ENCODE results near the gene NF2. TPM values are rescaled to one million over a fixed set of nuclear protein-coding genes. Genes with fewer than 3 reads are reported as not detected.

The NF2 gene
- total RNA-seq, 1 experiment from 2014 or later, result 132 TPM

- CTCF ChIA-PET, result interaction anchor here (1.0 kb wide), 1 partner anchor 311 kb away, joined by 3 read pairs; no protein-coding TSS in a partner anchor
- TF ChIP-seq CTCF (IDR thresholded peaks at IDR 0.05; ENCODE audit: unreplicated experiment), result no peak
- Mint-ChIP-seq H3K4me1 (ENCODE audit: low read depth, unreplicated experiment) (no peaks in the 10 kb centered on the region), H3K4me3 (ENCODE audit: low read depth, unreplicated experiment) (no peak overlapping the region), H3K27ac (ENCODE audit: unreplicated experiment) (no peak overlapping the region), H3K9me3 (ENCODE audit: low read depth, unreplicated experiment) (no peaks in the 10 kb centered on the region), H3K36me3 (ENCODE audit: insufficient read depth, unreplicated experiment) (peaks cover 36% of the 10 kb centered on the region), H3K27me3 (ENCODE audit: unreplicated experiment) (no peaks in the 10 kb centered on the region)
- no TSS peak for BruUV-seq (replicated peaks)
- intact Hi-C loops (cut with micrococcal nuclease; ENCODE audit: unreplicated experiment), result no loop called here
- DNase-seq, result no peak
Measured at GRCh38 chr22:29693671-29694070, 90.2 kb downstream of the NF2 start.

DNA sequence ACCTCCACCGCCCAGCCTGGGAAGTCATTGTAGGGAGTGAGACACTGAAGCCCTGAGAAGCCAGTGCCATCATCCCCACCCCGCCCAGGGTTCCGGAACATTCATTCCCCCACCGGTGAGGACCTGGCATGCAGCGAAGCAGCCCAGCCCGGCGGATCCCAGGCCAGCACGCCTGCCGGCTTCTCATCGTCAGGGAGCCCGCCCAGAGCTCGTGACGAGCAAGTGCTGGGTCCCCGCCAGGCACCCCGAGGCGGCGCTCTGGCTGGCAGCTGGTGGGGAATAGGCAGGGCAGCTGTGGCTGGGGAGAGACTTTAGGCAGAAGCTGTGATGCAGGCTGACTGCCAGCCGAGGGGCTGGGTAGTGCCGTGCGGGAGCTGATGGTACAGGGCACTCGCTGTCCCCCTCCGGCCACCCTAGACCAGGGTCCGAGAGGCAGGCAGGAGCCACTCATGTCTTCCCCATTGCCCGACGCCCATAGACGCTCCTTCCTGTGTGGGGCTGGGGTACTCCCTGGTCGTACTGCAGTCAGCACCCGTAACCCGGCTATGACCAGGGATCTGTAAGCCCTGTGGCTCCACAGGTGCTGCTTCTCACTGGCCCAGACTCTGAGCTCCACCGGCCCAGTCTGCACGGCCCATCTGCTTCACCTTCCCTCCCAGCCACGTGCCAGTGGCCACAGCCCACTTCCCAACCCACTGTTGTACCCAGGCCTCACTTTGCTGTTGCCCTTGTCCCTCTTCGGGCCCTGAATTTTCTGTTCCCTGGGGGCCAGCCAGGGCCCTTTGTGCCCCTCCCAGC, 91.9 kb downstream of the NF2 start:
- Mint-ChIP-seq H3K27me3 (ENCODE audit: unreplicated experiment) (no peaks in the 10 kb centered on the region), H3K4me3 (ENCODE audit: low read depth, unreplicated experiment) (no peak overlapping the region), H3K4me1 (ENCODE audit: low read depth, unreplicated experiment) (no peaks in the 10 kb centered on the region), H3K36me3 (ENCODE audit: insufficient read depth, unreplicated experiment) (peaks cover 29% of the 10 kb centered on the region), H3K27ac (ENCODE audit: unreplicated experiment) (no peak overlapping the region), H3K9me3 (ENCODE audit: low read depth, unreplicated experiment) (no peaks in the 10 kb centered on the region)
- intact Hi-C loops (cut with micrococcal nuclease; ENCODE audit: unreplicated experiment), result no loop called here
- BruUV-seq (replicated peaks), result no TSS peak
- CTCF ChIA-PET, result no interaction called here
- no peak for DNase-seq
- TF ChIP-seq CTCF (IDR thresholded peaks at IDR 0.05; ENCODE audit: unreplicated experiment), result no peak

GRCh38 chr22:29697853-29698598, 94.6 kb downstream of the NF2 start:
- peaks cover 14% of the 10 kb centered on the region for H3K4me1 Mint-ChIP-seq (ENCODE audit: low read depth, unreplicated experiment)
- TF ChIP-seq CTCF (IDR thresholded peaks at IDR 0.05; ENCODE audit: unreplicated experiment), result no peak
- H3K4me3 Mint-ChIP-seq (ENCODE audit: low read depth, unreplicated experiment), result no peak overlapping the region
- no peaks in the 10 kb centered on the region for H3K9me3 Mint-ChIP-seq (ENCODE audit: low read depth, unreplicated experiment)
- CTCF ChIA-PET, result no interaction called here
- intact Hi-C loops (cut with micrococcal nuclease; ENCODE audit: unreplicated experiment), result no loop called here
- H3K27me3 Mint-ChIP-seq (ENCODE audit: unreplicated experiment), result no peaks in the 10 kb centered on the region
- DNase-seq, result no peak
- H3K27ac Mint-ChIP-seq (ENCODE audit: unreplicated experiment), result no peak overlapping the region
- H3K36me3 Mint-ChIP-seq (ENCODE audit: insufficient read depth, unreplicated experiment), result peaks cover 29% of the 10 kb centered on the region
- BruUV-seq (replicated peaks), result no TSS peak

GRCh38 chr22:29700206-29700899, 96.9 kb downstream of the NF2 start:
- DNase-seq, result no peak
- intact Hi-C loops (cut with micrococcal nuclease; ENCODE audit: unreplicated experiment), result loop anchor here (5.0 kb wide), 2 partner anchors 67 to 307 kb away; partner anchors contain the start of genes UQCR10 and ZMAT5
- CTCF ChIA-PET, result interaction anchor here (2.0 to 2.3 kb wide), 2 partner anchors 96 to 389 kb away, joined by 8 to 11 read pairs; no protein-coding TSS in a partner anchor
- Mint-ChIP-seq H3K9me3 (ENCODE audit: low read depth, unreplicated experiment) (no peaks in the 10 kb centered on the region), H3K27me3 (ENCODE audit: unreplicated experiment) (no peaks in the 10 kb centered on the region), H3K4me3 (ENCODE audit: low read depth, unreplicated experiment) (no peak overlapping the region), H3K27ac (ENCODE audit: unreplicated experiment) (no peak overlapping the region), H3K4me1 (ENCODE audit: low read depth, unreplicated experiment) (peaks cover 14% of the 10 kb centered on the region), H3K36me3 (ENCODE audit: insufficient read depth, unreplicated experiment) (peaks cover 24% of the 10 kb centered on the region)
- BruUV-seq (replicated peaks), result no TSS peak
- TF ChIP-seq CTCF (IDR thresholded peaks at IDR 0.05; ENCODE audit: unreplicated experiment), result no peak

Data from Calu3 (cell line).